Fibroblast of pulmonary artery (primary cell): ENCODE data around the gene ARHGAP15.

Experiments used
- DNase-seq: peaks from one replicate; pipeline ENCODE4 v3.0.0-alpha.2; 2010; ENCODE audit warnings: low read depth
- H3K4me3 ChIP-seq: replicated peaks from 2 replicates; pipeline ENCODE4 v1.5.1; 2011; ENCODE audit warnings: low read depth, mild to moderate bottlenecking, control low read depth, low read length, moderate library complexity
- TF ChIP-seq, protein P1 (sequence below): IDR thresholded peaks from 2 replicates; pipeline ENCODE4 v1.5.1; 2011; ENCODE audit warnings: mild to moderate bottlenecking, control low read depth, low read length, inconsistent platforms; ENCODE audit errors: missing control alignments

Gene ARHGAP15

GRCh38 chr2:143718745-143719144 lies 589.5 kb downstream of the ARHGAP15 start:
- no peak overlapping the region for H3K4me3 ChIP-seq
- TF ChIP-seq, protein P1, sequence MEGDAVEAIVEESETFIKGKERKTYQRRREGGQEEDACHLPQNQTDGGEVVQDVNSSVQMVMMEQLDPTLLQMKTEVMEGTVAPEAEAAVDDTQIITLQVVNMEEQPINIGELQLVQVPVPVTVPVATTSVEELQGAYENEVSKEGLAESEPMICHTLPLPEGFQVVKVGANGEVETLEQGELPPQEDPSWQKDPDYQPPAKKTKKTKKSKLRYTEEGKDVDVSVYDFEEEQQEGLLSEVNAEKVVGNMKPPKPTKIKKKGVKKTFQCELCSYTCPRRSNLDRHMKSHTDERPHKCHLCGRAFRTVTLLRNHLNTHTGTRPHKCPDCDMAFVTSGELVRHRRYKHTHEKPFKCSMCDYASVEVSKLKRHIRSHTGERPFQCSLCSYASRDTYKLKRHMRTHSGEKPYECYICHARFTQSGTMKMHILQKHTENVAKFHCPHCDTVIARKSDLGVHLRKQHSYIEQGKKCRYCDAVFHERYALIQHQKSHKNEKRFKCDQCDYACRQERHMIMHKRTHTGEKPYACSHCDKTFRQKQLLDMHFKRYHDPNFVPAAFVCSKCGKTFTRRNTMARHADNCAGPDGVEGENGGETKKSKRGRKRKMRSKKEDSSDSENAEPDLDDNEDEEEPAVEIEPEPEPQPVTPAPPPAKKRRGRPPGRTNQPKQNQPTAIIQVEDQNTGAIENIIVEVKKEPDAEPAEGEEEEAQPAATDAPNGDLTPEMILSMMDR: no peak
- DNase-seq: no peak

DNA sequence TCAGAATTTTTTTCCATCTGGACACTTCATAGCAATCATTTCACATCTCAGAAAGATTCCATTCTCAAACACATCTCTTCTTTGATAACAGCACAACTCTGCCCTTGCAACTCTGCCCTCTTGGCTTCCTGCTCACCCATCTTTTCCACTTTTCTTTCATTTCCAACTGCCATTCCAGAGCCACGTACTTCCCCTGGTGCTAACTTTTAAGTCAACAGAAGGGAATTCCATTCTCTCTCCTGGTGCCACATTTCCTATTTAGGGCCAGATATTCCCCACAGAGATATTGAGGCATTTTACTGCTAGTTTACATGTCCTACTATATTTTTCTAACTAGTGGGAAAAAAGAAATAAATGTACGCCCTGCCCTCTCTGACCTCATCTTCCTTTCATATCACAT lies 590.2 kb downstream of the ARHGAP15 start:
- DNase-seq: peak; percentile 13
- TF ChIP-seq, protein P1: no peak
- H3K4me3 ChIP-seq: no peak overlapping the region

DNA sequence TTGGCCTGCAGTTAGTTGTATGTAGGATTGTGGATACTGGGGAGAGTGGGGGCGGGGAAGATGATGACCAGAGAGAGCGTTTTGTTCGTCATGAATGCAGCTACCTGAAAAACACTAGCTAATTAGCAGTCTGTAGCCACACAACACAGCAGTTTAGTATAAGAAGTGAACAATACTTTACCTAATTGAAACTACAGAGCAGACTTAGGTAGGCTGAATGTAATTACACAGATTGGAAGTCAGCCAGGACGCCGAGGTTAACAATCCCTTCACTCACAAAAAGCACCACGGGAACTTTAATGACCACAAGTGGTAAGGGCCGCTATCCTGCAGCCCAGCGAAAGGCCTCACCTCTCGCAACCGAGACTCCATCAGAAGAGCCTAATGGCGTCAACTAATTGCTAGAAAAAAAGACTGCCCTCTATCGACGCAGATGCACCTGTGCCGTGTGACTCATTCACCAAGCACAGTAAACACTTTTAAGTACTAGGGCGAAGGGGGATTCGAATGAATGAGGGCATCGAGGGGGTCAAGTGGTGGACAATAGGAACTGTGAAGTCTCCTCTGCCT lies 591.0 kb downstream of the ARHGAP15 start:
- no peak for DNase-seq
- TF ChIP-seq, protein P1: no peak
- no peak overlapping the region for H3K4me3 ChIP-seq

- H3K4me3 ChIP-seq: no peak overlapping the region
- TF ChIP-seq, protein P1: no peak
- no peak for DNase-seq
These were observed 596.2 kb downstream of the ARHGAP15 start for GRCh38 chr2:143725400-143725799.

GRCh38 chr2:143726151-143726845 lies 597.1 kb downstream of the ARHGAP15 start:
- TF ChIP-seq, protein P1: no peak
- DNase-seq: no peak

GRCh38 chr2:143728498-143728897 lies 599.3 kb downstream of the ARHGAP15 start:
- DNase-seq: no peak
- TF ChIP-seq, protein P1: no peak
- H3K4me3 ChIP-seq: no peak overlapping the region

More at GRCh38 chr2:143726151-143726845, 597.1 kb downstream of the ARHGAP15 start:
- H3K4me3 ChIP-seq: no peak overlapping the region
